Endothelial cell of umbilical vein (primary cell): Measurements from ENCODE around the gene FES. TPM values are rescaled to one million over a fixed set of nuclear protein-coding genes. Genes with fewer than 3 reads are reported as not detected.

Experiments used
- BruUV-seq: library from RNA; stranded (reverse); fragments of 400-500 nt; replicated peaks from 2 replicates; lab custom pipeline; 2021; lab: Mats Ljungman, UMichigan
- CTCF ChIA-PET: fragments of 300-600, 350-600 bp; sonication (Branson Sonifier 250); formaldehyde crosslinking; loops from one replicate; lab custom pipeline; 2021; ENCODE audit warnings: antibody characterized with exemption, inconsistent platforms; lab: Charles Lee
- POLR2A ChIA-PET: fragments of 300-600, 350-600 bp; sonication (Branson Sonifier 250); formaldehyde crosslinking; loops from one replicate; lab custom pipeline; 2021; ENCODE audit warnings: antibody characterized with exemption, inconsistent platforms; lab: Charles Lee
- DNase-seq: peaks from one replicate; pipeline ENCODE4 v3.0.0-alpha.2; 2011; ENCODE audit warnings: low read depth, low spot score
- FAIRE-seq: peaks from 2 replicates; lab custom pipeline; 2011; peaks lifted over from hg19 to GRCh38; lab: Jason Lieb, UNC
- H2AFZ ChIP-seq: 2 replicates; pipeline ENCODE4 v1.6.0; 2012; ENCODE audit warnings: low read depth, low read length, control low read depth, inconsistent platforms
- H3K27ac ChIP-seq: 2 replicates; pipeline ENCODE4 v1.5.1; 2011; ENCODE audit warnings: low read depth, mild to moderate bottlenecking, control low read depth, low read length, moderate library complexity; ENCODE audit not compliant: insufficient read depth
- H3K27me3 ChIP-seq, 2 experiments: 2 replicates each; pipeline versions ENCODE4 v1.6.0 to v1.6.1; 2011; ENCODE audit warnings: low read length in 2 of 2, mixed read lengths in 1 of 2; ENCODE audit not compliant: control insufficient read depth in 2 of 2, insufficient read depth in 2 of 2
- H3K36me3 ChIP-seq, 2 experiments: 2 replicates in 1 of 2; 3 replicates in 1 of 2; pipeline ENCODE4 v1.5.1; 2011; ENCODE audit warnings: low read length in 2 of 2, mild to moderate bottlenecking in 1 of 2, moderate library complexity in 1 of 2; ENCODE audit not compliant: control insufficient read depth in 2 of 2, insufficient read depth in 2 of 2; ENCODE audit errors: extremely low read depth in 1 of 2
- H3K4me1 ChIP-seq: 3 replicates; pipeline ENCODE4 v1.5.1; 2011; ENCODE audit warnings: mild to moderate bottlenecking, low read length; ENCODE audit not compliant: control insufficient read depth, insufficient read depth; ENCODE audit errors: extremely low read depth
- H3K4me2 ChIP-seq: 2 replicates; pipeline ENCODE4 v1.6.1; 2011; ENCODE audit warnings: low read length, control low read depth, mixed read lengths; ENCODE audit not compliant: insufficient read depth
- H3K4me3 ChIP-seq, 3 experiments: fragments of 200-600 bp in 1 of 3; sonication (generic), shearing (Covaris generic) in 1 of 3; replicated peaks in 1 of 3; 2 replicates each; pipeline ENCODE4 v1.5.1; 2011 to 2016; ENCODE audit warnings: control low read depth in 3 of 3, low read length in 3 of 3, mild to moderate bottlenecking in 2 of 3, inconsistent platforms in 1 of 3, low read depth in 1 of 3, moderate library complexity in 1 of 3; ENCODE audit not compliant: insufficient read depth in 1 of 3
- H3K79me2 ChIP-seq: 2 replicates; pipeline ENCODE4 v1.6.0; 2012; ENCODE audit warnings: low read length, inconsistent platforms; ENCODE audit not compliant: control insufficient read depth, insufficient read depth
- H3K9ac ChIP-seq: replicated peaks from 2 replicates; pipeline ENCODE3; 2011; ENCODE audit warnings: low read length, control low read depth; ENCODE audit not compliant: insufficient read depth; ENCODE audit errors: extremely low read depth
- H3K9me1 ChIP-seq: replicated peaks from 3 replicates; pipeline ENCODE4 v1.6.0; 2011; ENCODE audit warnings: mild to moderate bottlenecking, low read length; ENCODE audit not compliant: control insufficient read depth, insufficient read depth; ENCODE audit errors: extremely low read depth
- H3K9me3 ChIP-seq: replicated peaks from 2 replicates; pipeline ENCODE4 v1.5.1; 2012; ENCODE audit warnings: low read length, inconsistent platforms; ENCODE audit not compliant: control insufficient read depth, insufficient read depth
- H4K20me1 ChIP-seq: replicated peaks from 2 replicates; pipeline ENCODE3; 2011; ENCODE audit warnings: mild to moderate bottlenecking, low read length; ENCODE audit not compliant: control insufficient read depth, insufficient read depth; ENCODE audit errors: extremely low read depth
- EZH2 ChIP-seq: IDR thresholded peaks from 2 replicates; pipeline ENCODE4 v1.6.1; 2012; ENCODE audit warnings: borderline replicate concordance, low read depth, mild to moderate bottlenecking, moderate library complexity, low read length, inconsistent platforms; ENCODE audit not compliant: severe bottlenecking
- FOS ChIP-seq: IDR thresholded peaks from 2 replicates; pipeline ENCODE4 v1.6.1; 2011; ENCODE audit warnings: mild to moderate bottlenecking, low read length, moderate library complexity, borderline replicate concordance; ENCODE audit not compliant: insufficient read depth
- GATA2 ChIP-seq: IDR thresholded peaks from 2 replicates; pipeline ENCODE4 v1.7.0; 2011; ENCODE audit warnings: low read depth, mild to moderate bottlenecking, moderate library complexity, mixed read lengths, low read length; ENCODE audit not compliant: insufficient read length, insufficient read depth
- JUN ChIP-seq: IDR thresholded peaks from 2 replicates; pipeline ENCODE4 v1.6.1; 2011; ENCODE audit warnings: borderline replicate concordance, low read depth; ENCODE audit not compliant: insufficient read length, insufficient read depth
- MAX ChIP-seq: IDR thresholded peaks from 2 replicates; pipeline ENCODE4 v1.6.1; 2011; ENCODE audit not compliant: insufficient read depth, insufficient read length
- MYC ChIP-seq: IDR thresholded peaks from one replicate; pipeline ENCODE4 v1.6.1; 2011; ENCODE audit warnings: mild to moderate bottlenecking, low read depth, low read length
- POLR2A ChIP-seq: IDR thresholded peaks from 2 replicates; pipeline ENCODE4 v1.6.1; 2012; ENCODE audit warnings: low read depth, mild to moderate bottlenecking, control low read depth, low read length
- POLR2AphosphoS5 ChIP-seq: IDR thresholded peaks from 2 replicates; pipeline ENCODE4 v1.6.1; 2012; ENCODE audit warnings: low read depth, mild to moderate bottlenecking, control low read depth, low read length, moderate library complexity; ENCODE audit not compliant: insufficient read depth
- dilution Hi-C: fragments of 300-500 bp; cut with MboI; formaldehyde crosslinking; loops from one replicate; pipeline ENCODE4 v1.15.0; 2019; ENCODE audit warnings: low sequenced_read_pairs; ENCODE audit not compliant: extremely low pct_ligation_motif_present
- intact Hi-C: fragments of 100-400 bp; cut with micrococcal nuclease; formaldehyde crosslinking; loops from one replicate; pipeline ENCODE4 v1.10.0; 2022
- polyA plus RNA-seq, 4 experiments: library from polyadenylated mRNA; depleted of rRNA in 3 of 4; stranded (reverse) in 3 of 4; unstranded in 1 of 4; fragments of >200 nt; gene quantifications; 2 replicates each; pipeline versions ENCODE4 v1.2.1 to v1.2.3, GENCODE V29; 2011 to 2012; ENCODE audit warnings: missing spikeins in 1 of 4
- total RNA-seq: library from RNA; stranded (reverse); gene quantifications from 2 replicates; pipeline ENCODE4 v1.2.3, GENCODE V29; 2021
- TF ChIP-seq, protein P1 (sequence below), 2 donors: IDR thresholded peaks; 1 replicate in 1 of 2; 2 replicates in 1 of 2; pipeline ENCODE4 v1.5.1; 2011; ENCODE audit warnings: low read length in 2 of 2, mild to moderate bottlenecking in 2 of 2, moderate library complexity in 2 of 2, control low read depth in 1 of 2, inconsistent platforms in 1 of 2, low read depth in 1 of 2; ENCODE audit not compliant: insufficient read depth in 1 of 2; ENCODE audit errors: extremely low read depth in 1 of 2

FES gene
- total and polyA plus RNA-seq, 2 donors (not counting 3 experiments of a cell fraction or from before 2014, with no cell fraction given), result 41.5 to 58.1 TPM

DNA sequence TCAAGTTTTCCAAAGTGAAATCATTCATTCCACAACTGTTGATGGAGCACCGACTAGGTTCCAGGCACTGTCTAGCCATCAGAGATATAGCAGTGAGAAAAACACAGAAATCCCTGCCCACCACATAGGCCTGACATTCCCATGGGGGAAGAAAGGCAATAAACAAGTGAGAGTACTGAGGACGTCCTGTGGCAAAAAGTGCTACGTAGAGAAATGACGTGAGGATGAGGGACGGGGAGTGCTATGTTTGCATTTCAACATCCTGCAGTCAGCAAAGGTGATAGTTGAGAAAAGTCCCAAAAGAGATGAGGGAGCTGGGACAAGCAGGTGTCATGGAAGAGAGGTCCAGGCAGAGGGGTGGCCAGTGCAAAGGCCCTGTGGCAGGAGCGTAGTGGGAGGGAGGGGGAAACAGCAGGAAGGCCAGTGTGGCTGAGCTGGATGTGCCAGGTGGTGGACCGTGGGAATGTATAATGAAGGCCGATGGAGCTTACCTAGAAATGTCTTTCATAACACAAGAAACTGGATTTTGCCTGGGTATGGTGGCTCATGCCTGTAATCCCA lies 26.3 kb upstream of the FES start:
- POLR2A ChIA-PET, result no interaction called here
- FAIRE-seq, result no peak

More for the DNA sequence above, 26.3 kb upstream of the FES start:
- H3K36me3 ChIP-seq, result no peaks in the 10 kb centered on the region
- no TSS peak for BruUV-seq
- H3K9me3 ChIP-seq, result no peaks in the 10 kb centered on the region
- no peaks in the 10 kb centered on the region for H3K79me2 ChIP-seq
- no peaks in the 10 kb centered on the region for H3K4me1 ChIP-seq
- no peak overlapping the region for H3K4me2 ChIP-seq
- no peaks in the 10 kb centered on the region for H3K9me1 ChIP-seq
- H3K4me3 ChIP-seq, result no peak overlapping the region
- dilution Hi-C loops, result no loop called here
- DNase-seq, result no peak
- CTCF ChIA-PET, result no interaction called here
- H2AFZ ChIP-seq, result no peak overlapping the region
- no peak overlapping the region for H3K27ac ChIP-seq
- TF ChIP-seq MYC (no peak), FOS (no peak), POLR2A (no peak), JUN (no peak), GATA2 (no peak), POLR2AphosphoS5 (no peak), MAX (no peak), EZH2 (no peak)
- TF ChIP-seq, protein P1, sequence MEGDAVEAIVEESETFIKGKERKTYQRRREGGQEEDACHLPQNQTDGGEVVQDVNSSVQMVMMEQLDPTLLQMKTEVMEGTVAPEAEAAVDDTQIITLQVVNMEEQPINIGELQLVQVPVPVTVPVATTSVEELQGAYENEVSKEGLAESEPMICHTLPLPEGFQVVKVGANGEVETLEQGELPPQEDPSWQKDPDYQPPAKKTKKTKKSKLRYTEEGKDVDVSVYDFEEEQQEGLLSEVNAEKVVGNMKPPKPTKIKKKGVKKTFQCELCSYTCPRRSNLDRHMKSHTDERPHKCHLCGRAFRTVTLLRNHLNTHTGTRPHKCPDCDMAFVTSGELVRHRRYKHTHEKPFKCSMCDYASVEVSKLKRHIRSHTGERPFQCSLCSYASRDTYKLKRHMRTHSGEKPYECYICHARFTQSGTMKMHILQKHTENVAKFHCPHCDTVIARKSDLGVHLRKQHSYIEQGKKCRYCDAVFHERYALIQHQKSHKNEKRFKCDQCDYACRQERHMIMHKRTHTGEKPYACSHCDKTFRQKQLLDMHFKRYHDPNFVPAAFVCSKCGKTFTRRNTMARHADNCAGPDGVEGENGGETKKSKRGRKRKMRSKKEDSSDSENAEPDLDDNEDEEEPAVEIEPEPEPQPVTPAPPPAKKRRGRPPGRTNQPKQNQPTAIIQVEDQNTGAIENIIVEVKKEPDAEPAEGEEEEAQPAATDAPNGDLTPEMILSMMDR (IDR thresholded peaks at IDR 0.05; ENCODE audit: extremely low read depth in 1 of 2, insufficient read depth in 1 of 2, low read depth in 1 of 2, low read length in 2 of 2), result no peak
- no peak overlapping the region for H3K9ac ChIP-seq
- H3K27me3 ChIP-seq, result no peaks in the 10 kb centered on the region
- intact Hi-C loops, result no loop called here
- no peaks in the 10 kb centered on the region for H4K20me1 ChIP-seq
